HepG2 (cell line): ENCODE results near the gene PIGV. TPM values are rescaled to one million over a fixed set of nuclear protein-coding genes. Genes with fewer than 3 reads are reported as not detected.

Source experiments
- ATAC-seq: fragments of 200-7000 bp; cut with Tn5 transposase; 3 replicates; pipeline ENCODE4 v1.9.1; 2020; ENCODE audit warnings: mild to moderate bottlenecking, moderate library complexity
- BruUV-seq: library from RNA; stranded (reverse); fragments of 400-500 nt; replicated peaks from 2 replicates; lab custom pipeline; 2021; lab: Mats Ljungman, UMichigan
- CTCF ChIA-PET: fragments of 300-600 bp; formaldehyde crosslinking; extraction: SDS; loops from one replicate; lab custom pipeline; 2021; ENCODE audit warnings: low total read pairs, inconsistent platforms, low intra/inter-chr PET ratio; lab: Yijun Ruan, JAX
- POLR2A ChIA-PET: fragments of 350-600 bp; sonication (Branson Sonifier 250); formaldehyde crosslinking; loops from one replicate; lab custom pipeline; 2020; ENCODE audit warnings: antibody characterized with exemption, inconsistent platforms; lab: Yijun Ruan, JAX
- DNase-seq: peaks from one replicate; pipeline ENCODE4 v3.0.0-alpha.2; 2015; ENCODE audit warnings: low spot score
- FAIRE-seq: peaks from 3 replicates; lab custom pipeline; 2011; peaks lifted over from hg19 to GRCh38; lab: Jason Lieb, UNC
- H2AFZ ChIP-seq: one replicate; pipeline ENCODE4 v1.6.1; 2011; ENCODE audit warnings: low read length, inconsistent platforms
- H3K27ac ChIP-seq: fragments of 300-600 bp; 3 replicates; pipeline ENCODE4 v1.8.0; 2011; ENCODE audit warnings: mixed run types, mild to moderate bottlenecking, mixed read lengths, low read length, inconsistent platforms; ENCODE audit not compliant: insufficient read depth; ENCODE audit errors: extremely low read length
- H3K27me3 ChIP-seq, 2 experiments: fragments of 200-600 bp in 1 of 2; 2 replicates in 1 of 2; 3 replicates in 1 of 2; pipeline versions ENCODE4 v1.6.0 to v1.8.0; 2011; ENCODE audit warnings: low read length in 2 of 2, mild to moderate bottlenecking in 2 of 2, moderate library complexity in 2 of 2, inconsistent platforms in 1 of 2; ENCODE audit not compliant: insufficient read depth in 2 of 2, control insufficient read depth in 1 of 2
- H3K36me3 ChIP-seq, 2 experiments: fragments of 200-600 bp in 1 of 2; replicated peaks in 1 of 2; 2 replicates in 1 of 2; 3 replicates in 1 of 2; pipeline versions ENCODE4 v1.5.1 to v1.8.0; 2011; ENCODE audit warnings: low read length in 2 of 2, inconsistent platforms in 1 of 2; ENCODE audit not compliant: insufficient read depth in 2 of 2, control insufficient read depth in 1 of 2
- H3K4me1 ChIP-seq: 2 replicates; pipeline ENCODE4 v1.5.1; 2012; ENCODE audit warnings: low read length, inconsistent platforms; ENCODE audit not compliant: insufficient read depth
- H3K4me2 ChIP-seq: 2 replicates; pipeline ENCODE4 v1.6.0; 2011; ENCODE audit warnings: low read depth, low read length, inconsistent platforms
- H3K4me3 ChIP-seq, 3 experiments: fragments of 200-600 bp in 1 of 3; sonication (generic), shearing (Covaris generic) in 1 of 3; replicated peaks in 1 of 3; 2 replicates each; pipeline ENCODE4 v1.5.1; 2011 to 2016; ENCODE audit warnings: low read length in 3 of 3, inconsistent platforms in 2 of 3, low read depth in 2 of 3, mild to moderate bottlenecking in 2 of 3, control low read depth in 1 of 3, mixed read lengths in 1 of 3; ENCODE audit not compliant: insufficient read depth in 1 of 3
- H3K79me2 ChIP-seq: one replicate; pipeline ENCODE4 v1.6.1; 2011; ENCODE audit warnings: low read length, inconsistent platforms; ENCODE audit not compliant: insufficient read depth
- H3K9ac ChIP-seq: 2 replicates; pipeline ENCODE4 v1.6.0; 2011; ENCODE audit warnings: mild to moderate bottlenecking, low read depth, low read length, inconsistent platforms; ENCODE audit not compliant: insufficient read depth
- H3K9me3 ChIP-seq: 2 replicates; pipeline ENCODE4 v1.5.1; 2012; ENCODE audit warnings: mild to moderate bottlenecking, low read length
- H4K20me1 ChIP-seq: 2 replicates; pipeline ENCODE4 v1.6.0; 2011; ENCODE audit warnings: inconsistent platforms, mild to moderate bottlenecking, low read length, moderate library complexity; ENCODE audit not compliant: insufficient read depth
- AHDC1 ChIP-seq: sonication (generic); formaldehyde crosslinking; IDR thresholded peaks from 2 replicates; pipeline ENCODE4 v1.5.1; 2020; ENCODE audit warnings: mild to moderate bottlenecking, missing genetic modification reagents, borderline replicate concordance
- ARID2 ChIP-seq: sonication (generic); formaldehyde crosslinking; IDR thresholded peaks from 2 replicates; pipeline ENCODE4 v1.8.1; 2022; ENCODE audit warnings: mild to moderate bottlenecking, missing genetic modification reagents, borderline replicate concordance
- EHMT2 ChIP-seq: fragments of 200-600 bp; sonication (generic); IDR thresholded peaks from 2 replicates; pipeline ENCODE4 v1.7.0; 2017; ENCODE audit warnings: antibody characterized with exemption, low read depth, low read length, borderline replicate concordance
- HOXA9 ChIP-seq: sonication (generic); formaldehyde crosslinking; IDR thresholded peaks from 2 replicates; pipeline ENCODE4 v1.8.1; 2022; ENCODE audit warnings: missing genetic modification reagents, mild to moderate bottlenecking, moderate library complexity, borderline replicate concordance
- KLF6 ChIP-seq: IDR thresholded peaks from 2 replicates; pipeline ENCODE4 v1.8.0; 2016; ENCODE audit warnings: missing biosample characterization, missing genetic modification reagents
- XRCC5 ChIP-seq: fragments of 200-400 bp; formaldehyde crosslinking; optimal IDR thresholded peaks from 2 replicates; pipeline ENCODE3; 2017; ENCODE audit warnings: mild to moderate bottlenecking, low read length
- ZC3H13 ChIP-seq: sonication (generic); formaldehyde crosslinking; IDR thresholded peaks from 2 replicates; pipeline ENCODE4 v1.8.1; 2023; ENCODE audit warnings: mild to moderate bottlenecking, missing genetic modification reagents, moderate library complexity
- WGBS: methylation state at CpG from one replicate; pipeline ENCODE4 v1.1.6; 2017; ENCODE audit warnings: low lambda C conversion rate; 5-methylcytosine and 5-hydroxymethylcytosine counted together
- in situ Hi-C: cut with HindIII; loops from 2 replicates; pipeline ENCODE4 v1.10.0; 2017; ENCODE audit warnings: low pct_unique_long_range_greater_than_20kb; ENCODE audit not compliant: extremely low pct_ligation_motif_present
- intact Hi-C: fragments of 100-400 bp; cut with micrococcal nuclease; formaldehyde crosslinking; loops from one replicate; pipeline ENCODE4 v1.10.0; 2022; ENCODE audit not compliant: unreplicated experiment
- polyA plus RNA-seq, 8 experiments: library from polyadenylated mRNA; depleted of rRNA in 3 of 8; stranded (reverse) in 7 of 8; unstranded in 1 of 8; fragments of >200 nt; fragmentation: Illumina TruSeq in 4 of 8; extraction: Trizol in 4 of 8; gene quantifications; 2 replicates each; pipeline versions ENCODE4 v1.2.1 to v1.2.3, GENCODE V29; 2011 to 2016; ENCODE audit warnings: low read depth in 4 of 8, missing spikeins in 1 of 8, mixed read lengths in 1 of 8; ENCODE audit not compliant: insufficient read depth in 1 of 8
- total RNA-seq, 5 experiments: library from RNA; depleted of rRNA; stranded (reverse); fragments of >200 nt; fragmentation: Illumina TruSeq; extraction: Trizol; gene quantifications; 2 replicates each; pipeline ENCODE4 v1.2.3, GENCODE V29; 2016; ENCODE audit warnings: low read depth in 1 of 5
- TF ChIP-seq, protein P1 (sequence below): sonication (generic); formaldehyde crosslinking; IDR thresholded peaks from 2 replicates; pipeline ENCODE4 v1.8.1; 2023; ENCODE audit warnings: mild to moderate bottlenecking, moderate library complexity, missing genetic modification reagents

PIGV gene
- total and polyA plus RNA-seq, 2 of the 13 experiments (the other 11 are each of a cell fraction or from before 2014, with no cell fraction given), result 13.5 to 22.7 TPM

- peak; percentile 20; the same call in 2 of the 3 replicates for ATAC-seq
Observed at GRCh38 chr1:26832249-26832960, 44.7 kb downstream of the PIGV start.

More at GRCh38 chr1:26832249-26832960, 44.7 kb downstream of the PIGV start:
- CTCF ChIA-PET, result interaction anchor here (1.2 kb wide), 1 partner anchor 23 kb away, joined by 4 read pairs; no protein-coding TSS in a partner anchor
- intact Hi-C loops, result no loop called here
- Histone ChIP-seq H3K4me1 (peaks cover 50% of the 10 kb centered on the region), H3K79me2 (peaks cover 21% of the 10 kb centered on the region), H2AFZ (no peak overlapping the region), H3K9me3 (no peaks in the 10 kb centered on the region), H3K9ac (no peak overlapping the region), H3K27ac (peak overlapping the region; percentile 58), H3K4me2 (0 out of 2 replicates have a peak overlapping the region, but pooled peaks have one; percentile 52), H3K27me3 (no peaks in the 10 kb centered on the region), H3K36me3 (peaks cover 8 to 33% of the 10 kb centered on the region in 2 experiments), H3K4me3 (no peak overlapping the region), H4K20me1 (peaks cover 4% of the 10 kb centered on the region; the same call in 1 of the 2 replicates)
- WGBS, result 90% methylated on average over 16 of the region's 16 CpGs
- in situ Hi-C loops, result no loop called here
- POLR2A ChIA-PET, result interaction anchor here (1.1 to 2.1 kb wide), 4 partner anchors 12 to 106 kb away, joined by 3 to 6 read pairs (median 5); no protein-coding TSS in a partner anchor
- no peak for DNase-seq
- BruUV-seq, result no TSS peak
- no peak for FAIRE-seq
- 0 out of 2 replicates have a peak, but pooled peaks have one; percentile 56 for TF ChIP-seq HOXA9
- TF ChIP-seq ZC3H13 (CRISPR knock-in tag), result 0 out of 2 replicates have a peak, but pooled peaks have one; percentile 15
- TF ChIP-seq KLF6 (CRISPR knock-in tag), result 0 out of 2 replicates have a peak, but pooled peaks have one; percentile 5
- no peak for TF ChIP-seq XRCC5
- TF ChIP-seq AHDC1, result no peak
- no peak for TF ChIP-seq EHMT2
- TF ChIP-seq ARID2 (CRISPR knock-in tag), result 0 out of 2 replicates have a peak, but pooled peaks have one; percentile 25
- TF ChIP-seq, protein P1, sequence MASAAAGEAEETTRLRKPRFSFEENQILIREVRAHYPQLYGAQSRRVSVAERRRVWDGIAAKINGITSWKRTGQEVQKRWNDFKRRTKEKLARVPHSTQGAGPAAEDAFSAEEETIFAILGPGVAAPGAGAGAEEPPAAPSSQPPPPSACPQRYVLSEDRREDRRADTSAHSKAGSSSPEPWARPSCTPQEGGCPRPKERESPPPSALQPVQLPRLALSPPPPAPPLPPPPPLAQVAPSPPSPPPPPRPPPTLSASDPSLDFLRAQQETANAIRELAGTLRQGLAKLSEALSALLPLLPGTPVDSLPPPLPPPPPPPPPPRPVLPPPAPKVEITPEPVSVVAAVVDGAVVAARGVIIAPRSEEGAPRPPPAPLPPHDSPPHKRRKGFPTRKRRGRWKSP (CRISPR knock-in tag), result peak; percentile 12; the same call in 1 of the 2 replicates
